ENCODE measurements around the gene STAT3. TPM values are rescaled to one million over a fixed set of nuclear protein-coding genes. Genes with fewer than 3 reads are reported as not detected.

The STAT3 gene
- polyA plus RNA-seq, 1 of the 3 experiments (the other 2 are of a cell fraction): 35.7 TPM

- Histone ChIP-seq H4K20me1 (ENCODE audit: insufficient read depth) (peaks cover 71% of the 10 kb centered on the region), H3K4me1 (ENCODE audit: control insufficient read depth in 1 of 2, insufficient read depth in 2 of 2, low read depth in 1 of 2, low read length in 1 of 2) (peaks cover 12 to 13% of the 10 kb centered on the region in 2 experiments; a peak in 2 of 4 replicates), H3F3A (replicated peaks; ENCODE audit: insufficient read depth) (peaks cover 26% of the 10 kb centered on the region), H3K9me3 (no peaks in the 10 kb centered on the region), H3K36me3 (replicated peaks in 1 of 2; ENCODE audit: control insufficient read depth in 1 of 2, insufficient read depth in 2 of 2, low read length in 1 of 2) (peaks cover 0 to 6% of the 10 kb centered on the region in 2 experiments), H3K27me3 (ENCODE audit: insufficient read depth) (no peaks in the 10 kb centered on the region), H2AFZ (ENCODE audit: low read depth) (no peak overlapping the region), H3K9me2 (no peaks in the 10 kb centered on the region), H3K79me2 (ENCODE audit: insufficient read depth) (peaks cover 97% of the 10 kb centered on the region), H3K27ac (ENCODE audit: low read depth in 2 of 2, low read length in 1 of 2) (no peak overlapping the region), H3K4me2 (no peak overlapping the region), H3K9ac (no peak overlapping the region), H3K4me3 (ENCODE audit: low read depth in 2 of 2, low read length in 1 of 2) (no peak overlapping the region)
- DNase-seq: no peak
- CTCF ChIA-PET: interaction anchor here (0.7 to 2.2 kb wide), 6 partner anchors 15 to 48 kb away, joined by 3 to 7 read pairs (median 4); no protein-coding TSS in a partner anchor
- 100% methylated on average over 1 of the region's 1 CpG for WGBS (ENCODE audit: low lambda C conversion rate)
- no peak for TF ChIP-seq POLR2AphosphoS5 (IDR thresholded peaks at IDR 0.05; ENCODE audit: low read depth, low read length)
- no peak for TF ChIP-seq SIN3A (IDR thresholded peaks at IDR 0.05; ENCODE audit: borderline replicate concordance, low read depth, low read length)
- no peak for TF ChIP-seq CHD2 (IDR thresholded peaks at IDR 0.05; ENCODE audit: low read length, partially characterized antibody)
- TF ChIP-seq MEF2A (IDR thresholded peaks at IDR 0.05; ENCODE audit: borderline replicate concordance, low read depth): no peak
- TF ChIP-seq GABPA (IDR thresholded peaks at IDR 0.05; ENCODE audit: low read depth): no peak
- TF ChIP-seq ZBTB33 (IDR thresholded peaks at IDR 0.05; ENCODE audit: borderline replicate concordance, low read depth): no peak
- TF ChIP-seq GATA2 (CRISPR knock-in tag; IDR thresholded peaks at IDR 0.05): no peak
- no peak for TF ChIP-seq FOXJ3 (CRISPR knock-in tag; IDR thresholded peaks at IDR 0.05)
- TF ChIP-seq REST (IDR thresholded peaks at IDR 0.05; ENCODE audit: low read depth, low read length): no peak
- TF ChIP-seq, protein P1, sequence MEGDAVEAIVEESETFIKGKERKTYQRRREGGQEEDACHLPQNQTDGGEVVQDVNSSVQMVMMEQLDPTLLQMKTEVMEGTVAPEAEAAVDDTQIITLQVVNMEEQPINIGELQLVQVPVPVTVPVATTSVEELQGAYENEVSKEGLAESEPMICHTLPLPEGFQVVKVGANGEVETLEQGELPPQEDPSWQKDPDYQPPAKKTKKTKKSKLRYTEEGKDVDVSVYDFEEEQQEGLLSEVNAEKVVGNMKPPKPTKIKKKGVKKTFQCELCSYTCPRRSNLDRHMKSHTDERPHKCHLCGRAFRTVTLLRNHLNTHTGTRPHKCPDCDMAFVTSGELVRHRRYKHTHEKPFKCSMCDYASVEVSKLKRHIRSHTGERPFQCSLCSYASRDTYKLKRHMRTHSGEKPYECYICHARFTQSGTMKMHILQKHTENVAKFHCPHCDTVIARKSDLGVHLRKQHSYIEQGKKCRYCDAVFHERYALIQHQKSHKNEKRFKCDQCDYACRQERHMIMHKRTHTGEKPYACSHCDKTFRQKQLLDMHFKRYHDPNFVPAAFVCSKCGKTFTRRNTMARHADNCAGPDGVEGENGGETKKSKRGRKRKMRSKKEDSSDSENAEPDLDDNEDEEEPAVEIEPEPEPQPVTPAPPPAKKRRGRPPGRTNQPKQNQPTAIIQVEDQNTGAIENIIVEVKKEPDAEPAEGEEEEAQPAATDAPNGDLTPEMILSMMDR (IDR thresholded peaks at IDR 0.05): no peak
- POLR2A ChIA-PET: no interaction called here
Observed at GRCh38 chr17:42358434-42358833, 29.8 kb downstream of the STAT3 start.
